ENCODE measurements around the gene LRRC59. TPM values are rescaled to one million over a fixed set of nuclear protein-coding genes. Genes with fewer than 3 reads are reported as not detected.

LRRC59 gene
- total and polyA plus RNA-seq, 2 of the 8 experiments (the other 6 are each of a cell fraction or from before 2014, with no cell fraction given): 48.3 to 117 TPM

GRCh38 chr17:50437409-50437808 is 40.1 kb upstream of the LRRC59 start:
- 93% methylated on average over 4 of the region's 4 CpGs; no CpG with 5 or more reads in 1 of the 2 experiments for WGBS, 2 experiments (ENCODE audit: extremely low coverage in 1 of 2, insufficient coverage in 1 of 2, insufficient read length in 1 of 2, insufficient replicate concordance in 2 of 2, low coverage in 1 of 2, low lambda C conversion rate in 2 of 2, missing lambda C conversion rate in 1 of 2)
- CTCF ChIA-PET (ENCODE audit: partially characterized antibody): interaction anchor here (1.1 to 3.9 kb wide), 4 partner anchors 8 to 76 kb away, joined by 3 to 20 read pairs (median 4); partner anchors contain the start of gene ACSF2
- Histone ChIP-seq H3K4ac (replicated peaks; ENCODE audit: insufficient read length, low read depth, low read length) (no peak overlapping the region), H3K79me1 (ENCODE audit: low read depth, low read length) (no peaks in the 10 kb centered on the region), H2BK5ac (ENCODE audit: low read depth, low read length) (no peak overlapping the region), H3K9ac (replicated peaks in 1 of 4; ENCODE audit: extremely low read depth in 1 of 4, low read depth in 3 of 4, low read length in 3 of 4) (no peak overlapping the region), H2AFZ (ENCODE audit: low read length) (no peak overlapping the region), H3K79me2 (ENCODE audit: control insufficient read depth in 1 of 2, insufficient read depth in 2 of 2, low read length in 2 of 2) (no peaks in the 10 kb centered on the region), H2BK15ac (ENCODE audit: low read length) (no peak overlapping the region), H3K27ac (ENCODE audit: low read depth, low read length) (no peak overlapping the region), H3K4me1 (replicated peaks in 1 of 4; ENCODE audit: control insufficient read depth in 3 of 4, insufficient read depth in 4 of 4, low read length in 3 of 4) (peaks cover 0 to 6% (median 0%) of the 10 kb centered on the region in 4 experiments; a peak in 2 of 7 replicates), H2AK5ac (ENCODE audit: low read depth, low read length) (no peak overlapping the region), H2BK20ac (ENCODE audit: low read length) (no peak overlapping the region), H3K18ac (ENCODE audit: extremely low read depth, low read length) (no peak overlapping the region), H3K56ac (replicated peaks; ENCODE audit: insufficient read length, low read depth, low read length) (no peak overlapping the region), H3K9me3 (ENCODE audit: insufficient read depth in 2 of 2, low read depth in 1 of 2, low read length in 1 of 2) (no peaks in the 10 kb centered on the region), H3K36me3 (ENCODE audit: control insufficient read depth in 2 of 4, insufficient read depth in 4 of 4, low read length in 3 of 4) (no peaks in the 10 kb centered on the region), H4K20me1 (replicated peaks in 1 of 2; ENCODE audit: control insufficient read depth in 1 of 2, insufficient read depth in 2 of 2, low read length in 2 of 2) (no peaks in the 10 kb centered on the region), H2BK120ac (replicated peaks; ENCODE audit: low read depth, low read length) (no peak overlapping the region), H3K27me3 (replicated peaks in 1 of 4; ENCODE audit: control insufficient read depth in 3 of 4, extremely low read depth in 1 of 4, insufficient read depth in 3 of 4, low read length in 3 of 4) (no peaks in the 10 kb centered on the region; a peak in 1 of 7 replicates), H3K4me2 (ENCODE audit: insufficient read depth in 1 of 2, low read depth in 2 of 2, low read length in 2 of 2) (no peak overlapping the region), H4K8ac (ENCODE audit: extremely low read depth, insufficient read depth, low read length) (no peak overlapping the region), H2BK12ac (ENCODE audit: low read depth, low read length) (no peak overlapping the region), H3K23me2 (ENCODE audit: low read depth, low read length) (no peaks in the 10 kb centered on the region), H4K5ac (ENCODE audit: insufficient read length, low read depth, low read length) (no peak overlapping the region), H4K91ac (replicated peaks; ENCODE audit: insufficient read length, low read length) (no peak overlapping the region), H3K23ac (ENCODE audit: insufficient read length) (no peak overlapping the region), H3K4me3 (ENCODE audit: extremely low read depth in 1 of 4, insufficient read depth in 2 of 4, low read depth in 3 of 4, low read length in 4 of 4) (no peak overlapping the region), H3K14ac (ENCODE audit: insufficient read length) (no peak overlapping the region)
- DNase-seq (ENCODE audit: low read depth in 1 of 2, low spot score in 2 of 2) (no peak), FAIRE-seq (no peak)
- no peak for TF ChIP-seq RFX5 (IDR thresholded peaks at IDR 0.05; ENCODE audit: borderline replicate concordance, low read depth, low read length)
- POLR2A ChIA-PET (ENCODE audit: partially characterized antibody): no interaction called here
